ENCODE data around the gene CA6. TPM values are rescaled to one million over a fixed set of nuclear protein-coding genes. Genes with fewer than 3 reads are reported as not detected.
A peak's percentile ranks its signal among the peaks of the same experiment; 100 is the strongest.

Gene CA6
- total and polyA plus RNA-seq, 11 donors = not detected

GRCh38 chr1:8985915-8986813 lies 40.5 kb downstream of the CA6 start:
- Histone ChIP-seq H3K36me3 (no peaks in the 10 kb centered on the region), H3K27me3 (no peaks in the 10 kb centered on the region), H3K27ac (peak overlapping the region in 11 of 12 donors; percentile 24 to 68 (median 57)), H3K9me3 (peaks cover 0 to under 1% (median 0%) of the 10 kb centered on the region in 12 donors), H3K4me1 (peaks cover 0 to 25% (median 8%) of the 10 kb centered on the region in 12 donors), H3K4me3 (no peak overlapping the region)
- DNase-seq (peak; percentile 77 to 91 (median 83)), ATAC-seq (peak; percentile 93 to 97 (median 94))
- 52 to 56% (median 53%) methylated on average over 14 of the region's 14 CpGs for WGBS, 4 donors
- intact Hi-C loops (cut with DNase I) = loop anchor here in 3 of 10 donors (5.0 kb wide), 3 partner anchors 69 to 129 kb away; no protein-coding TSS in a partner anchor
- TF ChIP-seq CTCF (IDR thresholded peaks at IDR 0.05) = no peak
- TF ChIP-seq POLR2A (IDR thresholded peaks at IDR 0.05) = no peak

- no peaks in the 10 kb centered on the region for H3K36me3 ChIP-seq
- WGBS, 4 donors = 93 to 97% (median 94%) methylated on average over 10 of the region's 10 CpGs
- no peaks in the 10 kb centered on the region for H3K9me3 ChIP-seq
- DNase-seq (no peak), ATAC-seq (peak in 1 of 4 donors; percentile 8)
- intact Hi-C loops (cut with DNase I) = loop anchor here in 3 of 10 donors (5.0 kb wide), 3 partner anchors 70 to 130 kb away; no protein-coding TSS in a partner anchor
- TF ChIP-seq CTCF (IDR thresholded peaks at IDR 0.05) (no peak), POLR2A (IDR thresholded peaks at IDR 0.05) (no peak)
- H3K27me3 ChIP-seq = no peaks in the 10 kb centered on the region
- peak overlapping the region in 8 of 12 donors; percentile 32 to 67 (median 56) for H3K27ac ChIP-seq
- peaks cover 0 to 25% (median 8%) of the 10 kb centered on the region in 12 donors for H3K4me1 ChIP-seq
- no peak overlapping the region for H3K4me3 ChIP-seq
Observed at GRCh38 chr1:8986814-8987190, 41.1 kb downstream of the CA6 start.

GRCh38 chr1:8987881-8988617 lies 42.4 kb downstream of the CA6 start:
- Histone ChIP-seq H3K27ac (peak overlapping the region in 1 of 12 donors; percentile 12), H3K27me3 (no peaks in the 10 kb centered on the region), H3K36me3 (no peaks in the 10 kb centered on the region), H3K4me3 (no peak overlapping the region), H3K9me3 (no peaks in the 10 kb centered on the region), H3K4me1 (peaks cover 0 to 25% (median 8%) of the 10 kb centered on the region in 12 donors)
- intact Hi-C loops (cut with DNase I) = loop anchor here (1.0 to 5.0 kb wide), 8 partner anchors 67 to 131 kb away; no protein-coding TSS in a partner anchor
- TF ChIP-seq CTCF (IDR thresholded peaks at IDR 0.05) (peak; percentile 85 to 97 (median 93)), POLR2A (IDR thresholded peaks at IDR 0.05) (no peak)
- DNase-seq (peak in 4 of 5 donors; percentile 36 to 52 (median 48)), ATAC-seq (peak in 3 of 4 donors; percentile 50 to 58 (median 56))
- 14 to 28% (median 27%) methylated on average over 7 to 9 of the region's 9 CpGs for WGBS, 4 donors
